HG03354 (cell line): ENCODE data around the gene CCDC194.

ENCODE experiments used
- ATAC-seq: cut with Tn5 transposase; IDR thresholded peaks from one replicate; pipeline ENCODE4 v1.9.1; 2021; ENCODE audit warnings: mild to moderate bottlenecking; ENCODE audit not compliant: unreplicated experiment, poor library complexity, severe bottlenecking

CCDC194 gene, protein sequence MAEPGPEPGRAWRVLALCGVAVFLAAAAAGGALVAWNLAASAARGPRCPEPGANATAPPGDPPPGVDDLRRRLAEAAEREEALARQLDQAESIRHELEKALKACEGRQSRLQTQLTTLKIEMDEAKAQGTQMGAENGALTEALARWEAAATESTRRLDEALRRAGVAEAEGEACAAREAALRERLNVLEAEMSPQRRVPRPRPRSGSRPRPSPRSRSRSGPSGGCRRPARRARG

GRCh38 chr19:17393914-17394313 is at the start of gene CCDC194:
Gene CCDC194 (minus strand): TSS chr19:17394196. CDS start chr19:17394158, 38 bp downstream.
- no peak for ATAC-seq

DNA sequence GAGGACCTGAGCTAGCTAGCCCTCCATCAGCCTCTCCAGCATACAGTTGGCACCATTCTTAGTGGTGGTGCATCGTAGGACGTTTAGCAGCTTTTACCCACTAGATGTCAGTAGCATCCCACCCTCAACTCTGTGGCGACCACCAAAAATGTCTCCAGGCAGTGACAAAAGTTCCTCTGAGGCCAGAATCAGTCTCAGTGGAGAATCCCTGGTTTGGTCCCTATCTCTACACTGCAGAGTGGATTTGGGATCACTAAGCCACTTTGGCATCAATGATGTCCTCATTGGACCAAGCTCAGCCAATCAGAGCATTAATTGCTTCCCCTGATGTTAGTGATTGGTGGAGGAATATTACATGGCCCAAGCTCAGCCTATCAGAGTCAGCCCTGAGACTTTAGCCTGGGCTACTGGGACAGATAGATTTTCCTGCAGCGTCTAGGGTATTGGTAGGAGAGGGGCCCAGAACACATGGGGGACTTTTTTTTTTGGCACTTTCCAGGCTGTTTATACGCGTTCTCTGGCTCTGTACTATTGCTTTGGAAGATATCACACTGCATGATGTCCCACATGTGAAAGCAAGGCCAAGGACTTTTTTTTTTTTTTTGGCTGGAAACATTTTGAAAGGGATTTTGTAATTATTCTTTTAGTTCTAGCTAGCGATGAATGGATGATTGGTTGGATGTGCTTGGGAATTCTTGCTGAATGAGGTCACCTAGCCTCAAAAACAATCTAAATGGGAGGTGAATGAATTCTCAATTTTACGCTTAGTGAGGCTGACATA is 47.4 kb upstream of the CCDC194 start:
- no peak for ATAC-seq

DNA sequence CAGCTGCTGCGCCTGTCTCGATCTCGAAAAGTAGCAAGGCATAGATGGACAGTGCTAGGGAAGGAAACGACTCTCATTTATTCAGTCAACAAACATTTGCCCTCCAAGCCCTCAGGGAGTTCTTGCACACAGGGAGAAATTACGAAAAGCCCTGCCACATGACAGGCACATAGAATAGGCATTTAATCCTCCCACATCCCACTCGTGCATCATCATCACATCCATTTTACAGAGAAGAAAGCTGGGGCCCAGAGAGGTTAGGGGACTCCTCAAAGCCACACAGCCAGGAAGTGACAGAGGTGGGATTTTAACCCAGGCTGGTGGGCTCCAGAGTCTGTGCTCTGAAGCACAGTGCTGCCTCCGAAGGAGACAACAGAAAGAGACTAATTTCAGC is 42.9 kb upstream of the CCDC194 start:
- ATAC-seq: no peak

GRCh38 chr19:17436094-17436873 is 42.3 kb upstream of the CCDC194 start:
- ATAC-seq: no peak

GRCh38 chr19:17435218-17435617 is 41.2 kb upstream of the CCDC194 start:
- ATAC-seq: no peak

- no peak for ATAC-seq
Measured at GRCh38 chr19:17431417-17431816, 37.4 kb upstream of the CCDC194 start.

DNA sequence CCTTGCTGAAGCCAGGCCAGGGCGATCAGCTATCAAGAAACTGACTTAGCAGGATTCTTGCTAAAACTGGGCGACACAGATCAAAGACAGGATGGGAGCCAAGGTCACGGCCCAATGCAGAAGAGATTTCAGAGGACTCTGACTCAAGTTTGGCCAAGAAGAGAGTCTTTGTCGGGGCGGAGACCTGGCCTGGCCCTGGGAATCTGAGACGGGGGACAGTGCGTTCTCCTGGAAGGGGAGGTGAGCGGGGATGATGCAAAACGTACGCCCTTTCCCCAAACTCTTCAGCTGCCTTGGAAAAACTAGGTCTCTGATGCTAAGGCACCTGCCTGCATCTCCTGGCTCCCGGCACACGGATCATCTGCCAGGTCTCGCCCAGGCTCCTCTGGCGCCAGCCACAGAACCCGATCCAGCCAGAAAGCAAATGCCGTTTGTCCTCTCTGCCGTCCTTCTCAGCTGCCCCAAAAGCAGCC is 35.7 kb upstream of the CCDC194 start:
- ATAC-seq: no peak

DNA sequence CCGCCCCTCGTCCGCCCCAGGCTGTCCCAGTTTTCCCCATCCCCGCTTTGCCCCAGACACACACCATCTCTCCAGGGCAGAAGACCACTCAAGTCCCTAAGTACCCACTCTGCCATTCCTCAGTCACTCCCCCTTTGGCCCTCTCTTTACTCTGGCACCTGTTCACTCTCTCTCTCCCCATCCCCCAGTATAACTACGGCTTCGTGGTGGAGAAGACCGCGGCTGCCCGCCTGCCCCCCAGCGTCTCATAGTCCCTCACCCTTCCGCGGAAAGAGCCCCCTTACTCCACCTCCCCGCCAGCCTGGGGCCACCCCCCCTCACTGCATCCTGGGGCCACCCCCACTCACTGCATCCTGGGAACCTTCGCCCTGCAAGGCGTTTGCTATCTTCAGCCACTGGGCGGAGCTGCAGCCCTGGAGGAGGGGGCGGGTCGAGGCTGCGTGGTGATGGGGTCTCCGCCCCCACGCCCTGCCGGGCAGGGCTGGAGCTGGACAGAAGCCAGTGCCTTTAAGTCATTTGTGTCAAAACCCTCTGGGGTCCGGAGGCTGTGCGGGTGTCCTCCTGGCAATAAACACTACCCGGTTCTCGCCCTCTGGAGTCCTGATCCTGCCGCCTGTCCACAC is 30.9 kb upstream of the CCDC194 start:
- no peak for ATAC-seq

DNA sequence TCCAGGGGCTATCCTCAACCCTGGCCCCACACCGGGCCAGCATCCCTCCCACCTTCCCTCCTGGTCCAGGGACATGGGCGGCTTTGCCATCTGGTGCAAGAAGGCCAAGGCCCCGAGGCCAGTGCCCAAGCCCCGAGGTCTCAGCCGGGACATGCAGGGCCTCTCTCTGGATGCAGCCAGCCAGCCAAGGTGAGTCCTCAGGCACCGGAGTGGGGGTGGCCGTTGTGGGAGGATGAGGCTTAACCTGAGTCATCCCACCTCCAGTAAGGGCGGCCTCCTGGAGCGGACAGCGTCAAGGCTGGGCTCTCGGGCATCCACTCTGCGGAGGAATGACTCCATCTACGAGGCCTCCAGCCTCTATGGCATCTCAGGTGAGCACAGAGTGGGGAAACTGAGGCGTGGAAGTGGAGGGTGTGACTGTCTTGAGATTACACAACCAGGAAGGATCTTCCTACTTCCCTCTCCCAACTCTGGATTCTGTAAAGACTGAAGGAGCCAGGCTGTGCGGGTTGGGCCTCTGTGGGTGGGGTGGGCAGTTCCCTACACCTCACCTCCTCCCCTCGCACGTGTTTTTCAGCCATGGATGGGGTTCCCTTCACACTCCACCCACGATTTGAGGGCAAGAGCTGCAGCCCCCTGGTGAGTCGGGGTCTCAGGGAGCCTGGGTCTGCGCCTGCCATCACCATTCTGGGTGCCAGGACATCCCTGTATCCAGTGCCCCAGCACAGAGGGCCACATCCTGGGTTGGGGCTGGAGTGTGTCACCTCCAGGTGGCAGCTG is 29.6 kb upstream of the CCDC194 start:
- no peak for ATAC-seq

GRCh38 chr19:17421942-17422341 is 27.9 kb upstream of the CCDC194 start:
- no peak for ATAC-seq

GRCh38 chr19:17420475-17420924 is 26.5 kb upstream of the CCDC194 start:
- ATAC-seq: peak; percentile 11

GRCh38 chr19:17419621-17420474 is 25.9 kb upstream of the CCDC194 start, which contains the start of gene MVB12A:
Gene MVB12A (plus strand): TSS chr19:17420047. CDS start chr19:17420136, 89 bp downstream.
- peak; percentile 93 for ATAC-seq

GRCh38 chr19:17419154-17419620 is 25.2 kb upstream of the CCDC194 start:
- no peak for ATAC-seq

- no peak for ATAC-seq
Measured at GRCh38 chr19:17418710-17419109, 24.7 kb upstream of the CCDC194 start.

DNA sequence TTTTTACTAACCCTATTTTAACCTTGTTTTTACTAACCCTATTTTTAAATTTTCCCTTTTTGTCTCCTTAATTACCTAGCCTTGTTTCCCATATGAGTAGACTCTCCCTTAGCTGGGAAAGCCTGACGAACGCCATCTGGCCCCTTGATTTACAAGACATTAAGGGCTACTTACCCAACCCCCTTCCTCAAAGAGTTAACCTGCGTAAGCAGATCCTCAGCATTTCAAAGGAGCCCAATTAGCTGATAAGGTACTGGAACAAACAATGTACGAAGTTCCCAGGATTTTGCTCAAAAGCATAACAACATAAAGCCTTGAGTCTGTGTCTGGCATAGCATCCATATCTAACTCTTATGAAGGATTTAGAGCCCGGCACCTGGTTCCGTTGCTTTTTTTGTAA is 21.1 kb upstream of the CCDC194 start:
- ATAC-seq: no peak

- no peak for ATAC-seq
Measured at GRCh38 chr19:17414097-17414496, 20.1 kb upstream of the CCDC194 start.

GRCh38 chr19:17411801-17412200 is 17.8 kb upstream of the CCDC194 start:
- no peak for ATAC-seq

- no peak for ATAC-seq
Measured at GRCh38 chr19:17409990-17410389, 16.0 kb upstream of the CCDC194 start.
